ENCODE measurements around the gene PHACTR3.

PHACTR3 gene

GRCh38 chr20:59725476-59726280 is 121.3 kb downstream of the PHACTR3 start:
- in situ Hi-C loops (cut with MboI; ENCODE audit: low sequenced_read_pairs), result no loop called here

GRCh38 chr20:59726281-59726595 is 121.9 kb downstream of the PHACTR3 start:
- in situ Hi-C loops (cut with MboI; ENCODE audit: low sequenced_read_pairs), result no loop called here

- in situ Hi-C loops (cut with MboI; ENCODE audit: low sequenced_read_pairs), result no loop called here
Observed at GRCh38 chr20:59728722-59729430, 124.5 kb downstream of the PHACTR3 start.

GRCh38 chr20:59729506-59729905 is 125.2 kb downstream of the PHACTR3 start:
- in situ Hi-C loops (cut with MboI; ENCODE audit: low sequenced_read_pairs), result no loop called here

GRCh38 chr20:59730722-59731121 is 126.4 kb downstream of the PHACTR3 start:
- in situ Hi-C loops (cut with MboI; ENCODE audit: low sequenced_read_pairs), result no loop called here

- in situ Hi-C loops (cut with MboI; ENCODE audit: low sequenced_read_pairs), result no loop called here
Observed at GRCh38 chr20:59731376-59731775, 127.0 kb downstream of the PHACTR3 start.

- in situ Hi-C loops (cut with MboI; ENCODE audit: low sequenced_read_pairs), result no loop called here
Observed at GRCh38 chr20:59733351-59733750, 129.0 kb downstream of the PHACTR3 start.

GRCh38 chr20:59735486-59735885 is 131.1 kb downstream of the PHACTR3 start:
- in situ Hi-C loops (cut with MboI; ENCODE audit: low sequenced_read_pairs), result no loop called here

GRCh38 chr20:59735917-59736316 is 131.6 kb downstream of the PHACTR3 start:
- in situ Hi-C loops (cut with MboI; ENCODE audit: low sequenced_read_pairs), result no loop called here

- in situ Hi-C loops (cut with MboI; ENCODE audit: low sequenced_read_pairs), result no loop called here
Observed at GRCh38 chr20:59736366-59736765, 132.0 kb downstream of the PHACTR3 start.

GRCh38 chr20:59737073-59737666 is 132.8 kb downstream of the PHACTR3 start:
- in situ Hi-C loops (cut with MboI; ENCODE audit: low sequenced_read_pairs), result no loop called here

GRCh38 chr20:59737816-59738215 is 133.5 kb downstream of the PHACTR3 start:
- in situ Hi-C loops (cut with MboI; ENCODE audit: low sequenced_read_pairs), result no loop called here

GRCh38 chr20:59738851-59739250 is 134.5 kb downstream of the PHACTR3 start:
- in situ Hi-C loops (cut with MboI; ENCODE audit: low sequenced_read_pairs), result no loop called here

- in situ Hi-C loops (cut with MboI; ENCODE audit: low sequenced_read_pairs), result no loop called here
Observed at GRCh38 chr20:59740621-59741020, 136.3 kb downstream of the PHACTR3 start.

GRCh38 chr20:59741073-59741472 is 136.7 kb downstream of the PHACTR3 start:
- in situ Hi-C loops (cut with MboI; ENCODE audit: low sequenced_read_pairs), result no loop called here

- in situ Hi-C loops (cut with MboI; ENCODE audit: low sequenced_read_pairs), result no loop called here
Observed at GRCh38 chr20:59742351-59743095, 138.2 kb downstream of the PHACTR3 start.

GRCh38 chr20:59743308-59743707 is 139.0 kb downstream of the PHACTR3 start:
- in situ Hi-C loops (cut with MboI; ENCODE audit: low sequenced_read_pairs), result no loop called here

- in situ Hi-C loops (cut with MboI; ENCODE audit: low sequenced_read_pairs), result no loop called here
Observed at GRCh38 chr20:59743767-59744485, 139.6 kb downstream of the PHACTR3 start.

GRCh38 chr20:59744756-59745155 is 140.4 kb downstream of the PHACTR3 start:
- in situ Hi-C loops (cut with MboI; ENCODE audit: low sequenced_read_pairs), result no loop called here

- in situ Hi-C loops (cut with MboI; ENCODE audit: low sequenced_read_pairs), result no loop called here
Observed at GRCh38 chr20:59745201-59745600, 140.9 kb downstream of the PHACTR3 start.

- in situ Hi-C loops (cut with MboI; ENCODE audit: low sequenced_read_pairs), result no loop called here
Observed at GRCh38 chr20:59745716-59746115, 141.4 kb downstream of the PHACTR3 start.

Measured in HL-60/S4 (cell line).